Right atrium auricular region (tissue), 2 donors: ENCODE measurements around the gene EPM2AIP1. TPM values are rescaled to one million over a fixed set of nuclear protein-coding genes. Genes with fewer than 3 reads are reported as not detected.
"Not testable (repeated sequence)": the region's sequence is repeated elsewhere in the genome, so short reads cannot be mapped to it uniquely, and the experiment has no call there.

Experiments
- DNase-seq: peaks from one replicate; pipeline ENCODE4 v3.0.0-alpha.2; 2019; ENCODE audit warnings: low spot score
- H3K27ac ChIP-seq, 2 donors: fragments of 200-600 bp; sonication (generic); 1 replicate in 1 of 2; 2 replicates in 1 of 2; pipeline ENCODE4 v1.5.1; 2016 to 2019
- H3K27me3 ChIP-seq, 2 donors: fragments of 200-600 bp; sonication (generic); one replicate each; pipeline versions ENCODE4 v1.5.1 to v1.6.0; 2017 to 2019
- H3K36me3 ChIP-seq: fragments of 200-600 bp; sonication (generic); one replicate; pipeline ENCODE4 v1.5.1; 2016
- H3K4me1 ChIP-seq, 2 donors: fragments of 200-600 bp; sonication (generic); one replicate each; pipeline versions ENCODE4 v1.5.1 to v1.6.0; 2017 to 2019
- H3K4me3 ChIP-seq, 2 donors: fragments of 200-600 bp; sonication (generic); 1 replicate in 1 of 2; 2 replicates in 1 of 2; pipeline ENCODE4 v1.5.1; 2017 to 2019; ENCODE audit warnings: mild to moderate bottlenecking in 1 of 2, moderate library complexity in 1 of 2
- H3K9me3 ChIP-seq, 2 donors: fragments of 200-600 bp; sonication (generic); one replicate each; pipeline ENCODE4 v1.5.1; 2019
- CTCF ChIP-seq, 2 donors: fragments of 200-600 bp; sonication (generic); IDR thresholded peaks; one replicate each; pipeline ENCODE4 v1.5.1; 2019; ENCODE audit warnings: antibody characterized with exemption in 2 of 2
- total RNA-seq, 2 donors: library from RNA; depleted of rRNA; stranded (reverse); fragments of >200 nt; gene quantifications; one replicate each; pipeline ENCODE4 v1.1.0, GENCODE V29; 2016

Gene EPM2AIP1
- total RNA-seq, 2 donors from 2014 or later, result 10.3 TPM

DNA sequence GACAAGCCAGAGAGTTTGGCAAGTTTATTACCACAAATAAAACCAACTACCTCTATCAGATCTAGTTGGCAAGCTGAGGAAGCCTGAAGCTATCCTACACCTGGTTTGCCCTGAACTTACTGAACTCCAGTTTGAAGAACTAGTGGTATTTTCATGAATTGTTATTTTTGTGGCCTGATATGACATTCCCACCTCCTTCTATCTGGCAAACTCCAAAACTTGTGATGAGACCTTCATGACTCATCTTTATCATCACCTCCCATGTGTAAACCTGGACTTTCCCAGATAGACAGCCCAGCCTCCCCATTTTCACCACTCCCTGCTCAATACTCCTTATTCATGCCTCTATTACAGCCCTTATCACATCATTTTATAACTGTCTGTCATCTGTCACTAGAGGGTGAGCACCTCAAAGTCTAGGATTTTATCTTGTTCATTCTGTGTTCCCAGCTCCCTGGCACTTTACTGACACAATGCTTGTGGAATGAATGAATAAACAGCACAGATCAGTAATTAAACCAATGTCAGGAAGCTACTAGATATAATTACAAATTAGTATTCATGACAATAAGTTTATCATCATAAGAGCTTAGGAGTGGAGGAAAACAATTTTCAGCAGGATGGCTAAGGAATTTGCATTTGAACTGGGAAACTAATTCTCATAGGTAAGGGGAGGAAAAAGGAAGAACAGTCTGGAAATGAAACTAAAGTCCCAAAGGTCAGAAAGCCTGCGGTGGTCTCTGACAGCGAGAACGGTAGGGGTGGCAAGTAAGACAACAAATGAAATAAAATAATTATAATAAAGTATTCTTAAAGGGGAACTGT, 34.9 kb downstream of the EPM2AIP1 start:
- Histone ChIP-seq H3K9me3 (no peaks in the 10 kb centered on the region), H3K4me3 (no peak overlapping the region), H3K36me3 (no peaks in the 10 kb centered on the region), H3K4me1 (peaks cover 0 to 9% of the 10 kb centered on the region in 2 donors), H3K27ac (peak overlapping the region in 1 of 2 donors; percentile 17), H3K27me3 (no peaks in the 10 kb centered on the region)
- no peak for DNase-seq
- no peak for TF ChIP-seq CTCF (IDR thresholded peaks at IDR 0.05)

GRCh38 chr3:36957063-36957462, 35.9 kb downstream of the EPM2AIP1 start:
- no peak overlapping the region for H3K27ac ChIP-seq

DNA sequence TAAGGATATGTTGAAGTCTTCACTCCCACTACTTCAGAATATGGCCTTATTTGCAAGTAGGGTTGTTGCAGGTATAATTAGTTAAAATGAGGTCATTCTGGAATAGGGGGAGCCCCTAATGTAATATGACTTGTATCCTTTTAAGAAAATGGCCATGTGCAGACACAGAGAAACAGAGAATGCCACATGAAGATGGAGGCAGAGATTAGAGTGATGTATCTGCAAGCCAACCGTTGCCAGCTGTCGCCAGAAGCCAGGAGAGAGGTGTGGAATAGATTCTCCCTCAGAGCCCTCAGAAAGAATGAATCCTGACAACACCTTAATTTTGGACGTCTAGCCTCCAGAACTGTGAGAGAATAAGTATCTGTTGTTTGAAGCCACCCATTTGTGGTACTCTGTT, 36.8 kb downstream of the EPM2AIP1 start:
- no peak for TF ChIP-seq CTCF (IDR thresholded peaks at IDR 0.05)

More at GRCh38 chr3:36957063-36957462, 35.9 kb downstream of the EPM2AIP1 start:
- Histone ChIP-seq H3K4me1 (peaks cover 0 to 9% of the 10 kb centered on the region in 2 donors), H3K4me3 (no peak overlapping the region), H3K36me3 (no peaks in the 10 kb centered on the region), H3K27me3 (no peaks in the 10 kb centered on the region), H3K9me3 (no peaks in the 10 kb centered on the region)
- no peak for DNase-seq
- TF ChIP-seq CTCF (IDR thresholded peaks at IDR 0.05), result no peak

GRCh38 chr3:36954452-36955134, 38.3 kb downstream of the EPM2AIP1 start:
- Histone ChIP-seq H3K27me3 (no peaks in the 10 kb centered on the region), H3K4me3 (no peak overlapping the region), H3K36me3 (no peaks in the 10 kb centered on the region), H3K9me3 (no peaks in the 10 kb centered on the region), H3K27ac (no peak overlapping the region), H3K4me1 (peaks cover 0 to 9% of the 10 kb centered on the region in 2 donors)
- no peak for TF ChIP-seq CTCF (IDR thresholded peaks at IDR 0.05)
- no peak for DNase-seq

More for the DNA sequence above, 36.8 kb downstream of the EPM2AIP1 start:
- peaks cover 0 to 9% of the 10 kb centered on the region in 2 donors for H3K4me1 ChIP-seq
- no peak for DNase-seq
- H3K4me3 ChIP-seq, result no peak overlapping the region
- H3K27ac ChIP-seq, result no peak overlapping the region
- H3K27me3 ChIP-seq, result no peaks in the 10 kb centered on the region
- H3K9me3 ChIP-seq, result no peaks in the 10 kb centered on the region
- no peaks in the 10 kb centered on the region for H3K36me3 ChIP-seq

- peaks cover 0 to 13% of the 10 kb centered on the region in 2 donors for H3K4me1 ChIP-seq
- DNase-seq, result peak; percentile 40
- not testable (repeated sequence) for H3K27ac ChIP-seq, H3K27me3 ChIP-seq, H3K4me3 ChIP-seq, H3K36me3 ChIP-seq
- peaks cover 0 to 12% of the 10 kb centered on the region in 2 donors for H3K9me3 ChIP-seq
These were observed 45.1 kb downstream of the EPM2AIP1 start for GRCh38 chr3:36947814-36948213.

- Histone ChIP-seq H3K27ac (peak overlapping the region in 1 of 2 donors; percentile 76), H3K4me3 (peak overlapping the region; percentile 71 to 79), H3K36me3 (no peaks in the 10 kb centered on the region)
These were observed 47.5 kb downstream of the EPM2AIP1 start for GRCh38 chr3:36945333-36945980.

More at GRCh38 chr3:36945333-36945980, 47.5 kb downstream of the EPM2AIP1 start:
- Histone ChIP-seq H3K4me1 (peaks cover 0 to 14% of the 10 kb centered on the region in 2 donors), H3K9me3 (peaks cover 0 to 12% of the 10 kb centered on the region in 2 donors), H3K27me3 (no peaks in the 10 kb centered on the region)
- no peak for TF ChIP-seq CTCF (IDR thresholded peaks at IDR 0.05)
- no peak for DNase-seq
